Osteoblast (primary cell): ENCODE data around the gene NCKAP5. TPM values are rescaled to one million over a fixed set of nuclear protein-coding genes. Genes with fewer than 3 reads are reported as not detected.

Source experiments
- DNase-seq: peaks from one replicate; pipeline ENCODE4 v3.0.0; 2011; ENCODE audit warnings: low spot score, mixed read lengths; ENCODE audit not compliant: insufficient read length; ENCODE audit errors: missing footprints
- H2AFZ ChIP-seq: 2 replicates; pipeline ENCODE4 v1.6.0; 2011; ENCODE audit warnings: mild to moderate bottlenecking, low read length
- H3K27ac ChIP-seq: 2 replicates; pipeline ENCODE4 v1.5.1; 2011; ENCODE audit warnings: mild to moderate bottlenecking, low read depth, low read length, moderate library complexity
- H3K27me3 ChIP-seq: 2 replicates; pipeline ENCODE4 v1.6.0; 2012; ENCODE audit warnings: mild to moderate bottlenecking, control low read depth, inconsistent platforms, low read length, moderate library complexity; ENCODE audit not compliant: insufficient read depth
- H3K36me3 ChIP-seq: 2 replicates; pipeline ENCODE4 v1.5.1; 2011; ENCODE audit warnings: mild to moderate bottlenecking, low read length, control low read depth, moderate library complexity; ENCODE audit not compliant: insufficient read depth
- H3K4me1 ChIP-seq: 2 replicates; pipeline ENCODE4 v1.5.1; 2011; ENCODE audit warnings: mild to moderate bottlenecking, low read length, control low read depth, moderate library complexity; ENCODE audit not compliant: insufficient read depth
- H3K4me2 ChIP-seq: 2 replicates; pipeline ENCODE4 v1.6.0; 2011; ENCODE audit warnings: mild to moderate bottlenecking, low read length; ENCODE audit not compliant: insufficient read depth
- H3K4me3 ChIP-seq: fragments of 200-600 bp; sonication (generic); 3 replicates; pipeline ENCODE4 v1.5.1; 2012; ENCODE audit warnings: mild to moderate bottlenecking, low read length, inconsistent platforms; ENCODE audit not compliant: insufficient read depth
- H3K79me2 ChIP-seq: 2 replicates; pipeline ENCODE4 v1.6.0; 2012; ENCODE audit warnings: mild to moderate bottlenecking, low read length, control low read depth, inconsistent platforms; ENCODE audit not compliant: insufficient read depth
- H3K9me3 ChIP-seq: 2 replicates; pipeline ENCODE4 v1.5.1; 2011; ENCODE audit warnings: low read depth, low read length, control low read depth
- H4K20me1 ChIP-seq: 2 replicates; pipeline ENCODE4 v1.6.0; 2012; ENCODE audit warnings: mild to moderate bottlenecking, low read length, control low read depth; ENCODE audit not compliant: insufficient read depth
- CTCF ChIP-seq: IDR thresholded peaks from 2 replicates; pipeline ENCODE4 v1.5.1; 2011; ENCODE audit warnings: mild to moderate bottlenecking, low read depth, low read length, moderate library complexity; ENCODE audit errors: extremely low read depth
- total RNA-seq: library from RNA; depleted of rRNA; stranded (reverse); fragments of >200 nt; gene quantifications from 2 replicates; pipeline ENCODE4 v1.2.3, GENCODE V29; 2012

The NCKAP5 gene
- total RNA-seq, 1 donor = 1.8 TPM

DNA sequence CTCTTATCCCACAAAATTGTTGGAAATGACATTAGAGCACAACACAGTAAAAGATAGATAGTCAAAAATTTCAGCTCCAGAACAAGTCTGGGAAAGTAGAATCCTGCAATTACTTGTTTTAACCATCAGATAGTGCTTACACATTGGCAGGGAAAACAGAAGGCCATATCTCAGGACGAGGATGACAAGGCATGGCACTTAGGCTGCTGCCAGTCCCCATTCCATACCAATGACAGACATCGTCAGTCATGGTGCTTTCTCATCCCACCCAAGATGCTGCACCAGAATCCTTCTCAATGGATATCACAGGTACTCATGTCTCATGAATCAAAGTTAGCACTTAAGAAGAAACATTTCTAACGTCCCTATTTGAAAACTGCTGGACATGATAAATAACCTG lies 187.3 kb downstream of the NCKAP5 start:
- no peaks in the 10 kb centered on the region for H3K27me3 ChIP-seq
- no peak overlapping the region for H3K4me3 ChIP-seq
- H3K9me3 ChIP-seq = no peaks in the 10 kb centered on the region
- H2AFZ ChIP-seq = no peak overlapping the region
- no peak for TF ChIP-seq CTCF
- H3K36me3 ChIP-seq = no peaks in the 10 kb centered on the region
- no peak overlapping the region for H3K27ac ChIP-seq
- H3K4me1 ChIP-seq = peaks cover 13% of the 10 kb centered on the region
- no peaks in the 10 kb centered on the region for H3K79me2 ChIP-seq
- no peak overlapping the region for H3K4me2 ChIP-seq
- DNase-seq = no peak
- H4K20me1 ChIP-seq = no peaks in the 10 kb centered on the region

GRCh38 chr2:133378928-133379549 lies 189.2 kb downstream of the NCKAP5 start:
- H3K4me3 ChIP-seq = no peak overlapping the region
- no peak overlapping the region for H3K4me2 ChIP-seq

GRCh38 chr2:133378386-133378785 lies 189.9 kb downstream of the NCKAP5 start:
- Histone ChIP-seq H3K79me2 (no peaks in the 10 kb centered on the region), H3K36me3 (no peaks in the 10 kb centered on the region), H3K27me3 (no peaks in the 10 kb centered on the region), H3K9me3 (no peaks in the 10 kb centered on the region), H3K4me2 (no peak overlapping the region), H3K4me1 (peaks cover 13% of the 10 kb centered on the region), H4K20me1 (no peaks in the 10 kb centered on the region), H3K27ac (no peak overlapping the region), H2AFZ (no peak overlapping the region), H3K4me3 (no peak overlapping the region)
- no peak for TF ChIP-seq CTCF
- no peak for DNase-seq

More at GRCh38 chr2:133378928-133379549, 189.2 kb downstream of the NCKAP5 start:
- Histone ChIP-seq H3K36me3 (no peaks in the 10 kb centered on the region), H3K27me3 (no peaks in the 10 kb centered on the region), H4K20me1 (no peaks in the 10 kb centered on the region), H3K79me2 (no peaks in the 10 kb centered on the region), H2AFZ (no peak overlapping the region), H3K4me1 (peaks cover 13% of the 10 kb centered on the region), H3K27ac (no peak overlapping the region), H3K9me3 (no peaks in the 10 kb centered on the region)
- no peak for TF ChIP-seq CTCF
- no peak for DNase-seq

GRCh38 chr2:133377599-133377998 lies 190.7 kb downstream of the NCKAP5 start:
- Histone ChIP-seq H3K4me2 (no peak overlapping the region), H3K4me1 (peaks cover 13% of the 10 kb centered on the region), H3K27me3 (no peaks in the 10 kb centered on the region), H2AFZ (no peak overlapping the region), H3K4me3 (no peak overlapping the region), H3K79me2 (no peaks in the 10 kb centered on the region), H3K9me3 (no peaks in the 10 kb centered on the region), H3K36me3 (no peaks in the 10 kb centered on the region), H4K20me1 (no peaks in the 10 kb centered on the region), H3K27ac (peak overlapping the region; percentile 45)
- no peak for TF ChIP-seq CTCF
- no peak for DNase-seq
